Endothelial cell of umbilical vein (primary cell): ENCODE data around the gene INPP4B. TPM values are rescaled to one million over a fixed set of nuclear protein-coding genes. Genes with fewer than 3 reads are reported as not detected.

ENCODE experiments used
- BruUV-seq: library from RNA; stranded (reverse); fragments of 400-500 nt; replicated peaks from 2 replicates; lab custom pipeline; 2021; lab: Mats Ljungman, UMichigan
- CTCF ChIA-PET: fragments of 300-600, 350-600 bp; sonication (Branson Sonifier 250); formaldehyde crosslinking; loops from one replicate; lab custom pipeline; 2021; ENCODE audit warnings: antibody characterized with exemption, inconsistent platforms; lab: Charles Lee
- POLR2A ChIA-PET: fragments of 300-600, 350-600 bp; sonication (Branson Sonifier 250); formaldehyde crosslinking; loops from one replicate; lab custom pipeline; 2021; ENCODE audit warnings: antibody characterized with exemption, inconsistent platforms; lab: Charles Lee
- DNase-seq: peaks from one replicate; pipeline ENCODE4 v3.0.0-alpha.2; 2011; ENCODE audit warnings: low read depth, low spot score
- FAIRE-seq: peaks from 2 replicates; lab custom pipeline; 2011; peaks lifted over from hg19 to GRCh38; lab: Jason Lieb, UNC
- H2AFZ ChIP-seq: 2 replicates; pipeline ENCODE4 v1.6.0; 2012; ENCODE audit warnings: low read depth, low read length, control low read depth, inconsistent platforms
- H3K27ac ChIP-seq: 2 replicates; pipeline ENCODE4 v1.5.1; 2011; ENCODE audit warnings: low read depth, mild to moderate bottlenecking, control low read depth, low read length, moderate library complexity; ENCODE audit not compliant: insufficient read depth
- H3K27me3 ChIP-seq, 2 experiments: 2 replicates each; pipeline versions ENCODE4 v1.6.0 to v1.6.1; 2011; ENCODE audit warnings: low read length in 2 of 2, mixed read lengths in 1 of 2; ENCODE audit not compliant: control insufficient read depth in 2 of 2, insufficient read depth in 2 of 2
- H3K36me3 ChIP-seq, 2 experiments: 2 replicates in 1 of 2; 3 replicates in 1 of 2; pipeline ENCODE4 v1.5.1; 2011; ENCODE audit warnings: low read length in 2 of 2, mild to moderate bottlenecking in 1 of 2, moderate library complexity in 1 of 2; ENCODE audit not compliant: control insufficient read depth in 2 of 2, insufficient read depth in 2 of 2; ENCODE audit errors: extremely low read depth in 1 of 2
- H3K4me1 ChIP-seq: 3 replicates; pipeline ENCODE4 v1.5.1; 2011; ENCODE audit warnings: mild to moderate bottlenecking, low read length; ENCODE audit not compliant: control insufficient read depth, insufficient read depth; ENCODE audit errors: extremely low read depth
- H3K4me2 ChIP-seq: 2 replicates; pipeline ENCODE4 v1.6.1; 2011; ENCODE audit warnings: low read length, control low read depth, mixed read lengths; ENCODE audit not compliant: insufficient read depth
- H3K4me3 ChIP-seq, 3 experiments: fragments of 200-600 bp in 1 of 3; sonication (generic), shearing (Covaris generic) in 1 of 3; replicated peaks in 1 of 3; 2 replicates each; pipeline ENCODE4 v1.5.1; 2011 to 2016; ENCODE audit warnings: control low read depth in 3 of 3, low read length in 3 of 3, mild to moderate bottlenecking in 2 of 3, inconsistent platforms in 1 of 3, low read depth in 1 of 3, moderate library complexity in 1 of 3; ENCODE audit not compliant: insufficient read depth in 1 of 3
- H3K79me2 ChIP-seq: 2 replicates; pipeline ENCODE4 v1.6.0; 2012; ENCODE audit warnings: low read length, inconsistent platforms; ENCODE audit not compliant: control insufficient read depth, insufficient read depth
- H3K9ac ChIP-seq: replicated peaks from 2 replicates; pipeline ENCODE3; 2011; ENCODE audit warnings: low read length, control low read depth; ENCODE audit not compliant: insufficient read depth; ENCODE audit errors: extremely low read depth
- H3K9me1 ChIP-seq: replicated peaks from 3 replicates; pipeline ENCODE4 v1.6.0; 2011; ENCODE audit warnings: mild to moderate bottlenecking, low read length; ENCODE audit not compliant: control insufficient read depth, insufficient read depth; ENCODE audit errors: extremely low read depth
- H3K9me3 ChIP-seq: replicated peaks from 2 replicates; pipeline ENCODE4 v1.5.1; 2012; ENCODE audit warnings: low read length, inconsistent platforms; ENCODE audit not compliant: control insufficient read depth, insufficient read depth
- H4K20me1 ChIP-seq: replicated peaks from 2 replicates; pipeline ENCODE3; 2011; ENCODE audit warnings: mild to moderate bottlenecking, low read length; ENCODE audit not compliant: control insufficient read depth, insufficient read depth; ENCODE audit errors: extremely low read depth
- EZH2 ChIP-seq: IDR thresholded peaks from 2 replicates; pipeline ENCODE4 v1.6.1; 2012; ENCODE audit warnings: borderline replicate concordance, low read depth, mild to moderate bottlenecking, moderate library complexity, low read length, inconsistent platforms; ENCODE audit not compliant: severe bottlenecking
- FOS ChIP-seq: IDR thresholded peaks from 2 replicates; pipeline ENCODE4 v1.6.1; 2011; ENCODE audit warnings: mild to moderate bottlenecking, low read length, moderate library complexity, borderline replicate concordance; ENCODE audit not compliant: insufficient read depth
- JUN ChIP-seq: IDR thresholded peaks from 2 replicates; pipeline ENCODE4 v1.6.1; 2011; ENCODE audit warnings: borderline replicate concordance, low read depth; ENCODE audit not compliant: insufficient read length, insufficient read depth
- MYC ChIP-seq: IDR thresholded peaks from one replicate; pipeline ENCODE4 v1.6.1; 2011; ENCODE audit warnings: mild to moderate bottlenecking, low read depth, low read length
- POLR2AphosphoS5 ChIP-seq: IDR thresholded peaks from 2 replicates; pipeline ENCODE4 v1.6.1; 2012; ENCODE audit warnings: low read depth, mild to moderate bottlenecking, control low read depth, low read length, moderate library complexity; ENCODE audit not compliant: insufficient read depth
- dilution Hi-C: fragments of 300-500 bp; cut with MboI; formaldehyde crosslinking; loops from one replicate; pipeline ENCODE4 v1.15.0; 2019; ENCODE audit warnings: low sequenced_read_pairs; ENCODE audit not compliant: extremely low pct_ligation_motif_present
- intact Hi-C: fragments of 100-400 bp; cut with micrococcal nuclease; formaldehyde crosslinking; loops from one replicate; pipeline ENCODE4 v1.10.0; 2022
- polyA plus RNA-seq, 4 experiments: library from polyadenylated mRNA; depleted of rRNA in 3 of 4; stranded (reverse) in 3 of 4; unstranded in 1 of 4; fragments of >200 nt; gene quantifications; 2 replicates each; pipeline versions ENCODE4 v1.2.1 to v1.2.3, GENCODE V29; 2011 to 2012; ENCODE audit warnings: missing spikeins in 1 of 4
- total RNA-seq: library from RNA; stranded (reverse); gene quantifications from 2 replicates; pipeline ENCODE4 v1.2.3, GENCODE V29; 2021
- TF ChIP-seq, protein P1 (sequence below): IDR thresholded peaks from 2 replicates; pipeline ENCODE4 v1.6.1; 2011; ENCODE audit not compliant: insufficient read depth, insufficient read length
- TF ChIP-seq, protein P2 (sequence below), 2 donors: IDR thresholded peaks; 1 replicate in 1 of 2; 2 replicates in 1 of 2; pipeline ENCODE4 v1.5.1; 2011; ENCODE audit warnings: low read length in 2 of 2, mild to moderate bottlenecking in 2 of 2, moderate library complexity in 2 of 2, control low read depth in 1 of 2, inconsistent platforms in 1 of 2, low read depth in 1 of 2; ENCODE audit not compliant: insufficient read depth in 1 of 2; ENCODE audit errors: extremely low read depth in 1 of 2

Gene INPP4B
- total and polyA plus RNA-seq, 2 donors (not counting 3 experiments of a cell fraction or from before 2014, with no cell fraction given) = 0.41 to 3.1 TPM

DNA sequence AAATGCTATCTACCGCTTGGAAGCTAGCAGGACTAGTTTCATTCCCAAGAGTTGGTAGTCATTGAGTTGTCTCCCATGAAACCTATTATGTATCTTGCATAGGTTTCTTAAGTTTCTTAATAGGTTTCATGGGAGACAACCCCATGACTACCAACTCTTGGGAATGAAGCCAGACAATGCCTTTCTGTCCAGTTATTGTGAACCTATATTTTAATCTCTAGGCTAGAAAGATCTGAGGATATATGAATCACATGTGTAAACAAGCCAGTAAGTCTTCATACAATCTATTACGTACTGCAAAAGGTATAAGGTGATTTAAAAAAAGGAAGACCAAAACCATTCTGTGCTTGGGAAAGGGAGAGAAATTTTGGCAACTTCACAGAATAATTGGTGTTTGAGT is 162.6 kb downstream of the INPP4B start:
- H2AFZ ChIP-seq = no peak overlapping the region
- no peaks in the 10 kb centered on the region for H3K27me3 ChIP-seq
- no peaks in the 10 kb centered on the region for H3K9me1 ChIP-seq
- TF ChIP-seq EZH2 = no peak
- TF ChIP-seq POLR2AphosphoS5 = no peak
- no peak for TF ChIP-seq FOS
- TF ChIP-seq MYC = no peak
- TF ChIP-seq, protein P1, sequence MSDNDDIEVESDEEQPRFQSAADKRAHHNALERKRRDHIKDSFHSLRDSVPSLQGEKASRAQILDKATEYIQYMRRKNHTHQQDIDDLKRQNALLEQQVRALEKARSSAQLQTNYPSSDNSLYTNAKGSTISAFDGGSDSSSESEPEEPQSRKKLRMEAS = no peak
- ChIA-PET CTCF (no interaction called here), POLR2A (no interaction called here)
- FAIRE-seq = no peak
- no peaks in the 10 kb centered on the region for H3K4me1 ChIP-seq
- no peak overlapping the region for H3K4me2 ChIP-seq
- H3K79me2 ChIP-seq = no peaks in the 10 kb centered on the region
- no peak for DNase-seq
- intact Hi-C loops (no loop called here), dilution Hi-C loops (no loop called here)
- H3K36me3 ChIP-seq = no peaks in the 10 kb centered on the region
- no TSS peak for BruUV-seq
- H3K9ac ChIP-seq = no peak overlapping the region
- no peaks in the 10 kb centered on the region for H3K9me3 ChIP-seq
- no peak overlapping the region for H3K4me3 ChIP-seq
- no peak overlapping the region for H3K27ac ChIP-seq
- no peaks in the 10 kb centered on the region for H4K20me1 ChIP-seq

DNA sequence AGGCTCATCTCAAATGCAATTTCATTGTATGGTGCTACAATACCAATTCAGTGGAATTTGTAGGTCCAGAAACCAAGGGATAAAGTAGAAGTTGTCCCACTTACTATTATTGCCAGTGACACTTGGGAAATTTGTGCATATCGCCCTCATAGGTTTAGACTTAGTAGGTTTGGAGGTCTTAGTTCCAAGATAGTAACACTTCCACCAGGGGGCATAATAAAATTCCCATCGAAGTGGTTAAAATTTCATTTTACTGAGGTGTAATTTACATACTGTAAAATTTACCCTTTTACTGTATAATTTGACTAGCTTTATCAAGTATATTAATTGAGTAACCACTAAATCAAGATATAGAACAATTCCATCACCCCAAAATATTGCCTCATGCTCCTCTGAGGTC is 174.6 kb downstream of the INPP4B start:
- no peak overlapping the region for H3K27ac ChIP-seq
- FAIRE-seq (no peak), DNase-seq (no peak)
- BruUV-seq = no TSS peak
- no peaks in the 10 kb centered on the region for H3K9me3 ChIP-seq
- no peak overlapping the region for H2AFZ ChIP-seq
- TF ChIP-seq, protein P2, sequence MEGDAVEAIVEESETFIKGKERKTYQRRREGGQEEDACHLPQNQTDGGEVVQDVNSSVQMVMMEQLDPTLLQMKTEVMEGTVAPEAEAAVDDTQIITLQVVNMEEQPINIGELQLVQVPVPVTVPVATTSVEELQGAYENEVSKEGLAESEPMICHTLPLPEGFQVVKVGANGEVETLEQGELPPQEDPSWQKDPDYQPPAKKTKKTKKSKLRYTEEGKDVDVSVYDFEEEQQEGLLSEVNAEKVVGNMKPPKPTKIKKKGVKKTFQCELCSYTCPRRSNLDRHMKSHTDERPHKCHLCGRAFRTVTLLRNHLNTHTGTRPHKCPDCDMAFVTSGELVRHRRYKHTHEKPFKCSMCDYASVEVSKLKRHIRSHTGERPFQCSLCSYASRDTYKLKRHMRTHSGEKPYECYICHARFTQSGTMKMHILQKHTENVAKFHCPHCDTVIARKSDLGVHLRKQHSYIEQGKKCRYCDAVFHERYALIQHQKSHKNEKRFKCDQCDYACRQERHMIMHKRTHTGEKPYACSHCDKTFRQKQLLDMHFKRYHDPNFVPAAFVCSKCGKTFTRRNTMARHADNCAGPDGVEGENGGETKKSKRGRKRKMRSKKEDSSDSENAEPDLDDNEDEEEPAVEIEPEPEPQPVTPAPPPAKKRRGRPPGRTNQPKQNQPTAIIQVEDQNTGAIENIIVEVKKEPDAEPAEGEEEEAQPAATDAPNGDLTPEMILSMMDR (IDR thresholded peaks at IDR 0.05; ENCODE audit: extremely low read depth in 1 of 2, insufficient read depth in 1 of 2, low read depth in 1 of 2, low read length in 2 of 2) = peak in 1 of 2 donors; percentile 4
- TF ChIP-seq MYC (no peak), FOS (no peak), JUN (no peak)
- ChIA-PET CTCF (no interaction called here), POLR2A (no interaction called here)
- H3K9ac ChIP-seq = no peak overlapping the region
- H3K27me3 ChIP-seq = no peaks in the 10 kb centered on the region
- H3K9me1 ChIP-seq = no peaks in the 10 kb centered on the region
- intact Hi-C loops (no loop called here), dilution Hi-C loops (no loop called here)
- H3K36me3 ChIP-seq = no peaks in the 10 kb centered on the region
- no peak overlapping the region for H3K4me2 ChIP-seq
- H3K4me3 ChIP-seq = no peak overlapping the region
- no peaks in the 10 kb centered on the region for H4K20me1 ChIP-seq
- no peaks in the 10 kb centered on the region for H3K79me2 ChIP-seq
- no peaks in the 10 kb centered on the region for H3K4me1 ChIP-seq
